WTC11 (cell line): Measurements from ENCODE around the gene LDB2. TPM values are rescaled to one million over a fixed set of nuclear protein-coding genes. Genes with fewer than 3 reads are reported as not detected.

Source experiments
- ATAC-seq: fragments of 200-7000 bp; cut with Tn5 transposase; 2 replicates; pipeline ENCODE4 v1.10.0; 2021; ENCODE audit warnings: mild to moderate bottlenecking, moderate library complexity
- CTCF ChIA-PET: fragments of 300-600 bp; sonication (Branson Sonifier 250); formaldehyde crosslinking; loops from one replicate; lab custom pipeline; 2021; ENCODE audit warnings: antibody characterized with exemption; lab: Charles Lee
- POLR2A ChIA-PET: fragments of 350-600 bp; sonication (Branson Sonifier 250); formaldehyde crosslinking; loops from one replicate; lab custom pipeline; 2021; ENCODE audit warnings: antibody characterized with exemption; lab: Charles Lee
- DNase-seq: peaks from one replicate; pipeline ENCODE4 v3.0.0; 2021; ENCODE audit warnings: low spot score
- H3K27ac Mint-ChIP-seq: 2 replicates; pipeline ENCODE4 v1.8.0; 2021; ENCODE audit warnings: mixed read lengths
- H3K27me3 Mint-ChIP-seq: 2 replicates; pipeline ENCODE4 v1.8.0; 2021; ENCODE audit warnings: low read depth, mild to moderate bottlenecking, moderate library complexity, mixed read lengths
- H3K36me3 Mint-ChIP-seq: 2 replicates; pipeline ENCODE4 v1.8.0; 2021; ENCODE audit warnings: mixed read lengths
- H3K4me1 Mint-ChIP-seq: 2 replicates; pipeline ENCODE4 v1.8.0; 2022; ENCODE audit warnings: mixed read lengths
- H3K4me3 Mint-ChIP-seq: 2 replicates; pipeline ENCODE4 v1.8.0; 2021; ENCODE audit warnings: mild to moderate bottlenecking, moderate library complexity, mixed read lengths
- H3K9me3 Mint-ChIP-seq: 2 replicates; pipeline ENCODE4 v1.8.0; 2021; ENCODE audit warnings: mixed read lengths
- ELF4 ChIP-seq: sonication (generic); formaldehyde crosslinking; IDR thresholded peaks from 2 replicates; pipeline ENCODE4 v1.8.1; 2022; ENCODE audit warnings: low read depth, mild to moderate bottlenecking, moderate library complexity, missing genetic modification reagents
- ETV6 ChIP-seq: sonication (generic); formaldehyde crosslinking; IDR thresholded peaks from 2 replicates; pipeline ENCODE4 v1.8.1; 2022; ENCODE audit warnings: mild to moderate bottlenecking, missing genetic modification reagents
- FOXP1 ChIP-seq: sonication (generic); formaldehyde crosslinking; IDR thresholded peaks from 2 replicates; pipeline ENCODE4 v1.8.0; 2022; ENCODE audit warnings: missing genetic modification reagents, mild to moderate bottlenecking, moderate library complexity, borderline replicate concordance
- GRHL2 ChIP-seq: fragments of 250-450 bp; sonication (Bioruptor Pico); IDR thresholded peaks from 2 replicates; pipeline ENCODE4 v1.8.0; 2022; ENCODE audit warnings: mild to moderate bottlenecking, moderate library complexity; ENCODE audit not compliant: insufficient replicate concordance, severe bottlenecking
- HMGA2 ChIP-seq: fragments of 250-450 bp; sonication (Bioruptor Pico); IDR thresholded peaks from 2 replicates; pipeline ENCODE4 v1.4.0; 2021; ENCODE audit warnings: mild to moderate bottlenecking, moderate library complexity
- MXD4 ChIP-seq: fragments of 250-450 bp; sonication (Bioruptor Pico); IDR thresholded peaks from 2 replicates; pipeline ENCODE4 v1.8.0; 2021; ENCODE audit warnings: mild to moderate bottlenecking, moderate library complexity, borderline replicate concordance
- MYBL2 ChIP-seq: sonication (generic); formaldehyde crosslinking; IDR thresholded peaks from 2 replicates; pipeline ENCODE4 v1.8.1; 2023; ENCODE audit warnings: mild to moderate bottlenecking, moderate library complexity, missing genetic modification reagents
- NFE2L1 ChIP-seq: sonication (generic); formaldehyde crosslinking; IDR thresholded peaks from 2 replicates; pipeline ENCODE4 v1.8.1; 2023; ENCODE audit warnings: missing genetic modification reagents
- OVOL2 ChIP-seq: fragments of 250-450 bp; sonication (Bioruptor Pico); IDR thresholded peaks from 2 replicates; pipeline ENCODE4 v1.9.0; 2021; ENCODE audit warnings: mild to moderate bottlenecking, borderline replicate concordance
- SMAD3 ChIP-seq: sonication (generic); formaldehyde crosslinking; IDR thresholded peaks from 2 replicates; pipeline ENCODE4 v1.8.0; 2022; ENCODE audit warnings: missing genetic modification reagents, mild to moderate bottlenecking, borderline replicate concordance
- SOX15 ChIP-seq: fragments of 250-450 bp; sonication (Bioruptor Pico); IDR thresholded peaks from 2 replicates; pipeline ENCODE4 v1.9.0; 2021; ENCODE audit warnings: mild to moderate bottlenecking
- ZNF232 ChIP-seq: sonication (generic); formaldehyde crosslinking; IDR thresholded peaks from 2 replicates; pipeline ENCODE4 v1.8.0; 2022; ENCODE audit warnings: mild to moderate bottlenecking, missing genetic modification reagents
- ZNF317 ChIP-seq: sonication (generic); formaldehyde crosslinking; IDR thresholded peaks from 2 replicates; pipeline ENCODE4 v1.8.1; 2023; ENCODE audit warnings: low read depth, mild to moderate bottlenecking, moderate library complexity, missing genetic modification reagents, borderline replicate concordance
- ZNF416 ChIP-seq: fragments of 250-450 bp; sonication (Bioruptor Pico); IDR thresholded peaks from 2 replicates; pipeline ENCODE4 v1.9.0; 2021; ENCODE audit warnings: mild to moderate bottlenecking, inconsistent platforms
- total RNA-seq: library from RNA; stranded (reverse); gene quantifications from 3 replicates; pipeline ENCODE4 v1.2.3, GENCODE V29; 2021
- TF ChIP-seq, protein P1 (sequence below): sonication (generic); formaldehyde crosslinking; IDR thresholded peaks from 2 replicates; pipeline ENCODE4 v1.8.0; 2022; ENCODE audit warnings: missing genetic modification reagents
- TF ChIP-seq, protein P2 (sequence below): sonication (generic); formaldehyde crosslinking; IDR thresholded peaks from 2 replicates; pipeline ENCODE4 v1.8.1; 2022; ENCODE audit warnings: low read depth, mild to moderate bottlenecking, moderate library complexity, missing genetic modification reagents, borderline replicate concordance
- TF ChIP-seq, protein P3 (sequence below): sonication (generic); formaldehyde crosslinking; IDR thresholded peaks from 2 replicates; pipeline ENCODE4 v1.8.0; 2022; ENCODE audit warnings: mild to moderate bottlenecking, missing genetic modification reagents
- TF ChIP-seq, protein P4 (sequence below): sonication (generic); formaldehyde crosslinking; conservative IDR thresholded peaks from 2 replicates; pipeline ENCODE4 v1.8.1; 2022; ENCODE audit warnings: mild to moderate bottlenecking, missing genetic modification reagents
- TF ChIP-seq, protein P5 (sequence below): fragments of 250-450 bp; sonication (Bioruptor Pico); IDR thresholded peaks from 2 replicates; pipeline ENCODE4 v1.9.0; 2021; ENCODE audit warnings: moderate library complexity, mild to moderate bottlenecking, inconsistent platforms, borderline replicate concordance
- TF ChIP-seq, protein P6 (sequence below): sonication (generic); formaldehyde crosslinking; IDR thresholded peaks from 2 replicates; pipeline ENCODE4 v1.8.0; 2022; ENCODE audit warnings: mild to moderate bottlenecking, missing genetic modification reagents
- TF ChIP-seq, protein P7 (sequence below): sonication (generic); formaldehyde crosslinking; IDR thresholded peaks from 2 replicates; pipeline ENCODE4 v1.8.1; 2023; ENCODE audit warnings: mild to moderate bottlenecking, moderate library complexity, missing genetic modification reagents

The LDB2 gene
- total RNA-seq, 1 experiment from 2014 or later = 62.4 TPM

DNA sequence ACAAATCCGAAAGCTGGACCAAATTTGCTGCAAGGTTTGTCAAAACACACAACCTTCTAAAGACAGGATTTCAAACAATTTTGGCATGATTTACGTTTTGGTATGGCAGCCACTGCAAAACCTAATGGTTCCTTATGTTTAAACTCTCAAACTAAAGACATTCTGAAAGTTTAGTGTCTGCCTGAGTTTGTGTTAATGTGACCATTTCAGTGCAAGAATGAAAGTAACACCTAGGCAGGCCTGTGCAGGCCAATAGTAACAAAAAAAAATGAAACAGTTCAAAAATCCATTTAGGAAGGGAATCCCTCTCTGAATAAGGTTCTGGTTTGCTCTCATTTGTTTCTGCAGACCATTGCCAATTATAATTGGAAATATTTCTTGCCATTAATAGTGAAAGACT, 1.9 kb upstream of the LDB2 start (continued):
- TF ChIP-seq ZNF232 (no peak), GRHL2 (no peak)
- TF ChIP-seq, protein P1, sequence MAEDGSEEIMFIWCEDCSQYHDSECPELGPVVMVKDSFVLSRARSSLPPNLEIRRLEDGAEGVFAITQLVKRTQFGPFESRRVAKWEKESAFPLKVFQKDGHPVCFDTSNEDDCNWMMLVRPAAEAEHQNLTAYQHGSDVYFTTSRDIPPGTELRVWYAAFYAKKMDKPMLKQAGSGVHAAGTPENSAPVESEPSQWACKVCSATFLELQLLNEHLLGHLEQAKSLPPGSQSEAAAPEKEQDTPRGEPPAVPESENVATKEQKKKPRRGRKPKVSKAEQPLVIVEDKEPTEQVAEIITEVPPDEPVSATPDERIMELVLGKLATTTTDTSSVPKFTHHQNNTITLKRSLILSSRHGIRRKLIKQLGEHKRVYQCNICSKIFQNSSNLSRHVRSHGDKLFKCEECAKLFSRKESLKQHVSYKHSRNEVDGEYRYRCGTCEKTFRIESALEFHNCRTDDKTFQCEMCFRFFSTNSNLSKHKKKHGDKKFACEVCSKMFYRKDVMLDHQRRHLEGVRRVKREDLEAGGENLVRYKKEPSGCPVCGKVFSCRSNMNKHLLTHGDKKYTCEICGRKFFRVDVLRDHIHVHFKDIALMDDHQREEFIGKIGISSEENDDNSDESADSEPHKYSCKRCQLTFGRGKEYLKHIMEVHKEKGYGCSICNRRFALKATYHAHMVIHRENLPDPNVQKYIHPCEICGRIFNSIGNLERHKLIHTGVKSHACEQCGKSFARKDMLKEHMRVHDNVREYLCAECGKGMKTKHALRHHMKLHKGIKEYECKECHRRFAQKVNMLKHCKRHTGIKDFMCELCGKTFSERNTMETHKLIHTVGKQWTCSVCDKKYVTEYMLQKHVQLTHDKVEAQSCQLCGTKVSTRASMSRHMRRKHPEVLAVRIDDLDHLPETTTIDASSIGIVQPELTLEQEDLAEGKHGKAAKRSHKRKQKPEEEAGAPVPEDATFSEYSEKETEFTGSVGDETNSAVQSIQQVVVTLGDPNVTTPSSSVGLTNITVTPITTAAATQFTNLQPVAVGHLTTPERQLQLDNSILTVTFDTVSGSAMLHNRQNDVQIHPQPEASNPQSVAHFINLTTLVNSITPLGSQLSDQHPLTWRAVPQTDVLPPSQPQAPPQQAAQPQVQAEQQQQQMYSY (CRISPR knock-in tag) = no peak
- TF ChIP-seq, protein P2, sequence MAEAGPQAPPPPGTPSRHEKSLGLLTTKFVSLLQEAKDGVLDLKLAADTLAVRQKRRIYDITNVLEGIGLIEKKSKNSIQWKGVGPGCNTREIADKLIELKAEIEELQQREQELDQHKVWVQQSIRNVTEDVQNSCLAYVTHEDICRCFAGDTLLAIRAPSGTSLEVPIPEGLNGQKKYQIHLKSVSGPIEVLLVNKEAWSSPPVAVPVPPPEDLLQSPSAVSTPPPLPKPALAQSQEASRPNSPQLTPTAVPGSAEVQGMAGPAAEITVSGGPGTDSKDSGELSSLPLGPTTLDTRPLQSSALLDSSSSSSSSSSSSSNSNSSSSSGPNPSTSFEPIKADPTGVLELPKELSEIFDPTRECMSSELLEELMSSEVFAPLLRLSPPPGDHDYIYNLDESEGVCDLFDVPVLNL (CRISPR knock-in tag) = no peak

DNA sequence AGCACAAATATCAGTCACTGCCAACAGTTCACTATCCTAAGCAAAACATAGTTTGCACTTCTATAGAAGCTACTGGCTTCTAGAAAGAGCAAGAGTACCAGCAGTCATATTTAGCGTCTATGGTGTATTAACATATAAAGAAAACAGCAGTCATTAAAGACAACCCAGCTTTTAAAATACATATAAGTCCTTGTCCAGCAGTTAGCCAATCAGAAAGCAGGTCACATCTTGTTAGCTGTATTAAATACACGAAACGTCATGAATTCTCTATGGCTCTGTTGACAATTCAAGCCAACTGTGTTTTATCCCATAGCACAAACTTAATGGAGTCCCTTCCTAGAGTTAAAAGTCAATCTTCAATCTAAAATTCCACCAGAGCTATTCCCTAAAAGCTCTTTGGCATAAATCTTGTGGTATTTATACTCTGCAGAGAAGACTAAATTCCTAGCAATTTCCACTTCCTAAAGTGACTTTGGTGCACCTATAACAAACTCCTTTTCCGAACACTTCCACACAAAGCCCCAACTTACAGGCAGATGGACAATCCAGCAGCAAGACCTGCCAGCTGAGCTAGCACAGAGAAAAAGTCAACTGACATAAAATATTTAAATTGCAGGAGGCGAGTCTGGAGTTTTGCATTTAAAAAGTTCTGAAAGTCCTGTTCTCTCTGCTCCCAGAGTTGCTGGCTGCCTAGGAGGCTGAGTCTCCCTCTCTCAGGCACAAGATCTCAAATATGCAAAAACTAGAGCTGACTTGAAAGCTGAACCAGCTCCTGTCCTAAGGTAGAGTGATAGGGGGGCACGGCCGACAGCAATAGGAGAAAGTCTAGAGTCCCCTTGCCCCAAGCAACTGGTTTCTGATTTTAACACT, 1.3 kb downstream of the LDB2 start:
- Mint-ChIP-seq H3K9me3 (no peaks in the 10 kb centered on the region), H3K27me3 (no peaks in the 10 kb centered on the region)
- DNase-seq = no peak
- TF ChIP-seq MXD4 = no peak
- TF ChIP-seq SMAD3 = no peak
- TF ChIP-seq, protein P3, sequence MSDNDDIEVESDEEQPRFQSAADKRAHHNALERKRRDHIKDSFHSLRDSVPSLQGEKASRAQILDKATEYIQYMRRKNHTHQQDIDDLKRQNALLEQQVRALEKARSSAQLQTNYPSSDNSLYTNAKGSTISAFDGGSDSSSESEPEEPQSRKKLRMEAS (CRISPR knock-in tag) = no peak
- TF ChIP-seq, protein P4, sequence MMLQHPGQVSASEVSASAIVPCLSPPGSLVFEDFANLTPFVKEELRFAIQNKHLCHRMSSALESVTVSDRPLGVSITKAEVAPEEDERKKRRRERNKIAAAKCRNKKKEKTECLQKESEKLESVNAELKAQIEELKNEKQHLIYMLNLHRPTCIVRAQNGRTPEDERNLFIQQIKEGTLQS = no peak
- no peak for TF ChIP-seq FOXP1 (CRISPR knock-in tag)
- no peak for TF ChIP-seq ETV6 (CRISPR knock-in tag)
- TF ChIP-seq HMGA2 = no peak
- TF ChIP-seq, protein P5, sequence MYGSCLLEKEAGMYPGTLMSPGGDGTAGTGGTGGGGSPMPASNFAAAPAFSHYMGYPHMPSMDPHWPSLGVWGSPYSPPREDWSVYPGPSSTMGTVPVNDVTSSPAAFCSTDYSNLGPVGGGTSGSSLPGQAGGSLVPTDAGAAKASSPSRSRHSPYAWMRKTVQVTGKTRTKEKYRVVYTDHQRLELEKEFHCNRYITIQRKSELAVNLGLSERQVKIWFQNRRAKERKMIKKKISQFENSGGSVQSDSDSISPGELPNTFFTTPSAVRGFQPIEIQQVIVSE = no peak
- TF ChIP-seq, protein P6, sequence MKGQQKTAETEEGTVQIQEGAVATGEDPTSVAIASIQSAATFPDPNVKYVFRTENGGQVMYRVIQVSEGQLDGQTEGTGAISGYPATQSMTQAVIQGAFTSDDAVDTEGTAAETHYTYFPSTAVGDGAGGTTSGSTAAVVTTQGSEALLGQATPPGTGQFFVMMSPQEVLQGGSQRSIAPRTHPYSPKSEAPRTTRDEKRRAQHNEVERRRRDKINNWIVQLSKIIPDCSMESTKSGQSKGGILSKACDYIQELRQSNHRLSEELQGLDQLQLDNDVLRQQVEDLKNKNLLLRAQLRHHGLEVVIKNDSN = no peak
- no peak for TF ChIP-seq MYBL2 (CRISPR knock-in tag)
- no peak for TF ChIP-seq ZNF317 (CRISPR knock-in tag)
- no peak for TF ChIP-seq ELF4 (CRISPR knock-in tag)
- TF ChIP-seq ZNF416 = no peak
- TF ChIP-seq NFE2L1 (CRISPR knock-in tag) = no peak
- TF ChIP-seq SOX15 (CRISPR knock-in tag) = no peak
- TF ChIP-seq OVOL2 (CRISPR knock-in tag) = no peak
- TF ChIP-seq, protein P7, sequence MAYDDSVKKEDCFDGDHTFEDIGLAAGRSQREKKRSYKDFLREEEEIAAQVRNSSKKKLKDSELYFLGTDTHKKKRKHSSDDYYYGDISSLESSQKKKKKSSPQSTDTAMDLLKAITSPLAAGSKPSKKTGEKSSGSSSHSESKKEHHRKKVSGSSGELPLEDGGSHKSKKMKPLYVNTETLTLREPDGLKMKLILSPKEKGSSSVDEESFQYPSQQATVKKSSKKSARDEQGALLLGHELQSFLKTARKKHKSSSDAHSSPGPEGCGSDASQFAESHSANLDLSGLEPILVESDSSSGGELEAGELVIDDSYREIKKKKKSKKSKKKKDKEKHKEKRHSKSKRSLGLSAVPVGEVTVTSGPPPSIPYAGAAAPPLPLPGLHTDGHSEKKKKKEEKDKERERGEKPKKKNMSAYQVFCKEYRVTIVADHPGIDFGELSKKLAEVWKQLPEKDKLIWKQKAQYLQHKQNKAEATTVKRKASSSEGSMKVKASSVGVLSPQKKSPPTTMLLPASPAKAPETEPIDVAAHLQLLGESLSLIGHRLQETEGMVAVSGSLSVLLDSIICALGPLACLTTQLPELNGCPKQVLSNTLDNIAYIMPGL (CRISPR knock-in tag) = no peak
- TF ChIP-seq, all 79 proteins: peak for 0
- CTCF ChIA-PET = interaction anchor here (0.8 to 3.9 kb wide), 4 partner anchors 17 to 215 kb away, joined by 3 to 28 read pairs (median 4); no protein-coding TSS in a partner anchor
- POLR2A ChIA-PET = interaction anchor here (0.6 to 0.7 kb wide), 3 partner anchors 13 to 88 kb away, joined by 3 to 4 read pairs (median 3); no protein-coding TSS in a partner anchor
- Mint-ChIP-seq H3K27ac (peak overlapping the region; percentile 98), H3K36me3 (no peaks in the 10 kb centered on the region), H3K4me1 (peaks cover 70% of the 10 kb centered on the region), H3K4me3 (peak overlapping the region; percentile 92)
- peak; percentile 29 for ATAC-seq
